ENCODE measurements around the gene PEMT. TPM values are rescaled to one million over a fixed set of nuclear protein-coding genes. Genes with fewer than 3 reads are reported as not detected.

PEMT gene
- total and polyA plus RNA-seq, 2 of the 4 experiments (the other 2 are of a cell fraction): 23.3 to 49.5 TPM

- no peak overlapping the region for H3K14ac ChIP-seq (replicated peaks; ENCODE audit: low read depth, low read length)
- no peak overlapping the region for H2BK15ac ChIP-seq (ENCODE audit: low read depth, low read length)
- H3K9me3 ChIP-seq (ENCODE audit: control insufficient read depth, insufficient read depth, low read length): no peaks in the 10 kb centered on the region
- POLR2A ChIA-PET (ENCODE audit: unreplicated experiment): no interaction called here
- peaks cover 15 to 24% of the 10 kb centered on the region in 2 experiments; a peak in 3 of 4 replicates for H3K79me1 ChIP-seq (ENCODE audit: low read depth in 1 of 2, low read length in 2 of 2)
- no peak overlapping the region for H2AK5ac ChIP-seq (ENCODE audit: low read depth, low read length)
- no peaks in the 10 kb centered on the region for H4K20me1 ChIP-seq (ENCODE audit: insufficient read depth, low read length)
- peaks cover 36% of the 10 kb centered on the region for H3K27me3 ChIP-seq (ENCODE audit: control insufficient read depth, insufficient read depth, low read length)
- no peak for DNase-seq
- no peak overlapping the region for H2AFZ ChIP-seq (replicated peaks; ENCODE audit: low read length, poor library complexity)
- intact Hi-C loops (cut with micrococcal nuclease) (no loop called here), in situ Hi-C loops (cut with MboI; ENCODE audit: low sequenced_read_pairs) (no loop called here), dilution Hi-C loops (cut with HindIII; ENCODE audit: low sequenced_read_pairs, unreplicated experiment) (no loop called here)
- no peaks in the 10 kb centered on the region; the same call in 1 of the 2 replicates for H3K4me1 ChIP-seq (ENCODE audit: control insufficient read depth, insufficient read depth, low read length)
- H3K4me2 ChIP-seq (ENCODE audit: low read depth, low read length): no peak overlapping the region
- no peak overlapping the region for H4K91ac ChIP-seq (ENCODE audit: insufficient read depth, low read depth, low read length)
- CTCF ChIA-PET: no interaction called here
- H2BK120ac ChIP-seq (ENCODE audit: low read depth, low read length): no peak overlapping the region
- no peak overlapping the region for H3K23ac ChIP-seq (ENCODE audit: low read depth, low read length)
- no peak overlapping the region for H2AK9ac ChIP-seq (replicated peaks; ENCODE audit: low read depth, low read length, poor library complexity)
- no peaks in the 10 kb centered on the region; the same call in 1 of the 2 replicates for H3K36me3 ChIP-seq (ENCODE audit: control insufficient read depth, insufficient read depth, low read length)
- no peaks in the 10 kb centered on the region; the same call in none of the 2 replicates for H3K9me1 ChIP-seq (ENCODE audit: insufficient read depth, low read length)
- H2BK20ac ChIP-seq (ENCODE audit: low read depth, low read length): no peak overlapping the region
- ATAC-seq (ENCODE audit: low read depth): no peak
- H2BK5ac ChIP-seq (ENCODE audit: low read depth, low read length, poor library complexity, severe bottlenecking): no peak overlapping the region
- no peak overlapping the region for H4K5ac ChIP-seq (ENCODE audit: low read depth, low read length)
- no peak overlapping the region for H3K4me3 ChIP-seq (ENCODE audit: insufficient read depth, low read depth, low read length)
- TF ChIP-seq RCOR1 (IDR thresholded peaks at IDR 0.05; ENCODE audit: insufficient replicate concordance, low read length) (no peak), CHD1 (IDR thresholded peaks at IDR 0.05; ENCODE audit: low read depth, low read length) (no peak), POLR2A (IDR thresholded peaks at IDR 0.05; ENCODE audit: low read depth, low read length) (no peak), BHLHE40 (IDR thresholded peaks at IDR 0.05; ENCODE audit: low read depth, low read length) (no peak), MAFK (IDR thresholded peaks at IDR 0.05; ENCODE audit: low read depth, low read length) (no peak), USF2 (IDR thresholded peaks at IDR 0.05; ENCODE audit: low read depth, low read length) (no peak), MXI1 (IDR thresholded peaks at IDR 0.05; ENCODE audit: borderline replicate concordance, low read depth, low read length) (no peak), RAD21 (IDR thresholded peaks at IDR 0.05; ENCODE audit: low read length) (no peak), CEBPB (IDR thresholded peaks at IDR 0.05; ENCODE audit: low read depth, low read length) (no peak), FOS (IDR thresholded peaks at IDR 0.05; ENCODE audit: low read depth, low read length) (no peak), MAZ (IDR thresholded peaks at IDR 0.05; ENCODE audit: borderline replicate concordance, low read depth, low read length) (no peak), SMC3 (IDR thresholded peaks at IDR 0.05; ENCODE audit: low read depth, low read length) (no peak), RFX5 (IDR thresholded peaks at IDR 0.05; ENCODE audit: low read depth, low read length) (no peak), ELK1 (IDR thresholded peaks at IDR 0.05; ENCODE audit: borderline replicate concordance, low read depth, low read length) (no peak), NFE2L2 (IDR thresholded peaks at IDR 0.05; ENCODE audit: low read depth, low read length) (no peak), CTCF (conservative IDR thresholded peaks at IDR 0.05; ENCODE audit: low read depth, low read length) (no peak)
- no peak overlapping the region for H3K18ac ChIP-seq (ENCODE audit: low read depth, low read length)
- H3K9ac ChIP-seq (ENCODE audit: low read depth, low read length): no peak overlapping the region
- BruUV-seq (replicated peaks): no TSS peak
- no peak overlapping the region for H4K8ac ChIP-seq (ENCODE audit: low read depth in 2 of 2, low read length in 2 of 2)
- 68% methylated on average over 4 of the region's 7 CpGs; no CpG with 5 or more reads in 1 of the 2 experiments for WGBS, 2 experiments (ENCODE audit: extremely low coverage in 2 of 2, insufficient read length in 1 of 2)
- H3K56ac ChIP-seq (ENCODE audit: extremely low read depth, insufficient read depth, low read length): no peak overlapping the region
- H3K4ac ChIP-seq (ENCODE audit: low read depth, low read length): no peak overlapping the region
- no peak overlapping the region for H3K27ac ChIP-seq (ENCODE audit: insufficient read depth, low read length)
Measured at GRCh38 chr17:17474341-17474740, 117.2 kb downstream of the PEMT start.

All from IMR-90 (cell line).